GM18519 (cell line): ENCODE measurements around the gene MPP1.

Experiments used
- ATAC-seq: cut with Tn5 transposase; IDR thresholded peaks from one replicate; pipeline ENCODE4 v1.9.1; 2021; ENCODE audit warnings: mild to moderate bottlenecking, moderate library complexity; ENCODE audit not compliant: unreplicated experiment, low FRiP score

Gene MPP1

GRCh38 chrX:154779261-154779660, 26.0 kb downstream of the MPP1 start:
- no peak for ATAC-seq

DNA sequence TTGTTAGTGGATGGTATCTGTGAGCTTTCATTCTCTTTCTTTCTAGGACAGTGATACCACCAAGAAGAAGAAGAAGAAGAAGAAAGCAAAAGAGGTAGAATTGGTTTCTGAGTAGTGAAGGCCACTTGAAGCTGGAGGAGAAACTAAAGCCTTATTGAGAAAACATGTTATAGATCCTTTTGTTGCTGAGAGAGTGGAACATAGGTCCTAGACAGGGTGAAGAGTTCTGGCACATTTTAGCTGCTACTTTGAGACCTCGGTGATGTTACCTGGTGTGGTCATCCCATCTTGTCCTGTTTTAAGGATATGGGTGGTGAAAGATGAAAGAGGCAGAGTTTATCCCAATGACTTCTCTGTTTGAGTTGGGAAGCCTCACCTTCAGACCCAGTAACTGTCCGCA, 28.5 kb downstream of the MPP1 start:
- no peak for ATAC-seq

- ATAC-seq, result no peak
Measured at GRCh38 chrX:154775419-154776349, 29.6 kb downstream of the MPP1 start.

DNA sequence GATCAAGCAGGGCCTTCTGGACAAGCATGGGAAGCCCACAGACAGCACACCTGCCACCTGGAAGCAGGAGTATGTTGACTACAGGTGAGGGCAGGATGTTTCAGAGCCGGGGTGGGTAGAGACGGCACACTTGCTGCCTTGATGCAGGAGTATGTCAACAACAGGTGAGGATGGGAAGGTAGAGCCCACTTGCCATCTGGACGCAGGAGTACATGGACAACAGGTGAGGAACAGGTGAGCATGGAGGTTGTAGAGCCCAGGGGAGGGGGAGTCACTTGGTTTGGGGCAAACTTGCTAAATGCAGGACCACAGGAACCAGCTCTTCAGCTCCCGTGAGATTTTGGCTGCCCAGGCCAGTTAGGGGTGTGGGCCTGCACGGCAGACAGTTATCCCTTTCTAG, 30.7 kb downstream of the MPP1 start:
- no peak for ATAC-seq

DNA sequence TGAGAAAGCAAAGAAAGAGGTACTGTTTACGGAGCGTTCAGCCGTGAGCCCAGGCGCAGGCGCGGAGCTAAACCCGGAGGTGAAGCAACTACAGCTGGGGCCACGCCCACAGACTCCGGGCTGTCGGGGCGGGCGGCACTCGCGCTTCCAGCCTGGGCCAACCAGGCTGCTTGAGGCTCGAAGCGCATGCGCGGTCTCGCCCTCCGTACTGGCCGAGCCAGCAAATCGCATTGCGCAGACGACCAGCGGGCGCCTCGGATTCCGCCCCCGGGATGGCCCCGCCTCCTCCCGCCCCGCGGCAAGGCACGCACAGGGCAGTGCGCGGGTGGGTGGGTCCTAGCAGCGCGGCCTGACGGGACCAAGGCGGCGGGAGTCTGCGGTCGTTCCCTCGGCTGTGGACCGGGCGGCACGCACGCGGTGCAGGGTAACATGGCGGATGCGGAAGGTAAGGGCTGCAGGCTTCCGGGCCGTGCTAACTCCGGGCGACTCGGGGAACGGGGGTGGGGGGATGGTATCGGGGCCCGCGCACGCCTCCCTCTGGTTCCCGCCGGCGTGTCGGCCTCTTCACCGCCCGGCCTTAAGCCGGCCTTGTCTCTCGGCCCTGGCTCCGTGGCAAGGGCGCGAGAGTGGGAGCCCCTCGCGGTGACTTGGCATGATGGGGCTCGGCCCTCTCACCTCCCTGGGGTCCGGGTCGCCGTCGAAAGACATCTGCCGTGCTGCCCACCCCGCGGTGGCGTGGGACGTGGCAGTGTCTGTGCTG, 42.6 kb downstream of the MPP1 start, which contains the start of gene DKC1:
TSS of gene DKC1 (plus strand) at position 328 of the 760 bp plus-strand sequence. CDS start at position 430, 102 bp downstream.
- ATAC-seq, result peak; percentile 80

- ATAC-seq, result no peak
Measured at GRCh38 chrX:154761977-154762536, 43.2 kb downstream of the MPP1 start.

- no peak for ATAC-seq
Measured at GRCh38 chrX:154758696-154759095, 46.6 kb downstream of the MPP1 start.

- no peak for ATAC-seq
Measured at GRCh38 chrX:154751669-154752271, 53.5 kb downstream of the MPP1 start.

DNA sequence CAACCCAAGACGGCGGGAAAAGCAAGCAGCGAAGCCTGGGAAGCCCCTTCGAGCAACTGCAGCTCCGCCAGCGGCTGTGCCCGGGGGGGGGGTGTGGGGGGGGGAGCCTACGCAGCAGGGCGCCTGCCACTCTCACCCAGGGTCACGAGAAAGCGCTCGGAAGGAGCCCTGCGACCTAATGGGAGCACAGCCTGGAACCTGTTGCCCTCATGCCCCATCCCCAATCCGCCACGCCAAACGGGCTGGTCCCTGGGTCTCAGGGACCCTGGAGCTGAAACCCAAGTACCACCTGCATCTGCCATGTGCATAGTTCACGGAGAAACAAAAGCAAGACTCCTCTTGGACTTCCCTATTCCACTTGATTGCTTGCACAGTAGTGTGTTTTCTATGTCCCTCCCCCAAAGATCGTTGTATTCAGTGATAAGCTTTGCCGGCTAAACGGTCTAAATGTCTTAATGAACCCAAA, 54.0 kb downstream of the MPP1 start:
- no peak for ATAC-seq

- ATAC-seq, result no peak
Measured at GRCh38 chrX:154750301-154751202, 54.7 kb downstream of the MPP1 start, which contains the start of gene GAB3. Gene GAB3, minus strand, starts transcription at chrX:154751077. Its CDS starts 52 bp downstream, at chrX:154751025.

DNA sequence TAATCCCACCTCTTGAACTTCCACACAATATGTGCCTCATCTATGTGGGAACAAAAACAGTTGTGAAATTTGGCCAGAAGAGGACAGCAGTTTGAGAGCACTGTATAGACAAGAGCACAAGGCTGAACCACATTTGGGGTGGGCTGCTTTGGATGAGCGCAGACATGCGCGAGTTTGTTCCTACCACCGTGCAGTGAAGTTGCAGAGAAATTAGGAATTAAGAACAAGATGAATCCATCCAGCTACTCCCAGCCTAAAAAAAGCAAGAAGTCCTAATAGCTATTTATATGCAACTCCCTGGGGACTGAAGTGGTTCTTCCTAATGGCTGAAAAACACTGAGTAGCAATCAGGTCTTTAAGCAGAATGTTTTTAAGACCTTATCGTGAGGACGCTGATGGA, 55.4 kb downstream of the MPP1 start:
- ATAC-seq, result no peak

- ATAC-seq, result no peak
Measured at GRCh38 chrX:154748712-154749339, 56.5 kb downstream of the MPP1 start.

GRCh38 chrX:154742613-154743012, 62.7 kb downstream of the MPP1 start:
- no peak for ATAC-seq

DNA sequence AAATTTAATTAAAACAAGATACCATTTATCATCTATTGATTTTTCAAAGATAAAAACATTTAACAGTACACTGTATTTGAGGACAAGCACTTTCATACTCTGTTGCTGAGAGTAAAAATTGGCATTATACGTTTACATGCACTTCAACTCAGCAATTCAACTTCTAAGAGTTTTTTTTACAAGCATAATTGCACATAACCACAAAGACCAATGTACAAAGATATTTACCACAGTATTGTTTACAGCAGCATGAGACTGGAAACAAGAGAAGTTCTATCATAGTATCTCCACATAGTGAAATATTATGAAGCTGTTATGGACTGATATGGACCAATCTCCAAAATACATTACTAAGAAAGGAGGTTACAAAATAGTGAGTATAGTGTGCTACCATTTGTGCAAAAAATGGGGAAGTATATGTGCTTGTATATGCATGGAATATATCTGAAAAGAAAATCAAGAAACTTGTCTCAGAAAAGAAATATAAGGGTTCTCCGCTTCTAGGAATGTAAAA, 65.3 kb downstream of the MPP1 start:
- no peak for ATAC-seq

GRCh38 chrX:154738011-154738738, 67.1 kb downstream of the MPP1 start:
- ATAC-seq, result no peak

DNA sequence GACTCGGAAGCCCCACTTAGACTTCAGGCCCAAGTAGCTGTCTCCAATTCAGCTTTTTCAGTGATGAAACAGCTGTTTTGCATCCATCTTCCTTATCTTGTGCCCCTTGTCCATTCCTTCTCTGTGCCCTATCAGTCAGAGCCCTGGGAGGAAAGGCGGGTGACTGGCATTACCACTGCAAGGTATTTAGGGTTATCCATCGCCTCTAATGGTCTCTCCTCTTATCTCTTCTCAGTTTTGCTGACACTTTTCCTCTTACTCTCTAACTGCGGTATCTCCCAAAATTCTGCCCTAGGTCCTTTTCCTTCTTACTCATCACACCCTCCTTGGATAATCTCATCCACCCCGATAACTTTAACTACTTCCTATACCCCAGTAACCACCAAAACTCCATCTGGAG, 68.1 kb downstream of the MPP1 start:
- ATAC-seq, result no peak

GRCh38 chrX:154735695-154736393, 69.4 kb downstream of the MPP1 start:
- ATAC-seq, result no peak
